Spleen (tissue), 11 donors: ENCODE data around the gene KLHL8. TPM values are rescaled to one million over a fixed set of nuclear protein-coding genes. Genes with fewer than 3 reads are reported as not detected.

Source experiments
- DNase-seq: peaks from one replicate; pipeline ENCODE4 v3.0.0-alpha.2; 2020
- H3K27ac ChIP-seq, 8 donors: fragments of 200-600 bp; sonication (generic) in 7 of 8; 1 replicate in 4 of 8; 2 replicates in 4 of 8; pipeline versions ENCODE4 v1.5.0 to v1.8.0; 2016 to 2021; ENCODE audit warnings: inconsistent platforms in 4 of 8, mild to moderate bottlenecking in 4 of 8, moderate library complexity in 1 of 8
- H3K27me3 ChIP-seq, 7 donors: fragments of 200-600 bp; sonication (generic) in 6 of 7; replicated peaks in 1 of 7; 1 replicate in 4 of 7; 2 replicates in 3 of 7; pipeline versions ENCODE4 v1.5.0 to v1.8.0; 2016 to 2021; ENCODE audit warnings: inconsistent platforms in 3 of 7, mild to moderate bottlenecking in 1 of 7
- H3K36me3 ChIP-seq, 6 donors: fragments of 200-600 bp; sonication (generic) in 5 of 6; 1 replicate in 4 of 6; 2 replicates in 2 of 6; pipeline versions ENCODE4 v1.5.0 to v1.8.0; 2016 to 2021; ENCODE audit warnings: inconsistent platforms in 2 of 6
- H3K4me1 ChIP-seq, 6 donors: fragments of 200-600 bp; sonication (generic) in 5 of 6; 1 replicate in 3 of 6; 2 replicates in 3 of 6; pipeline versions ENCODE4 v1.5.0 to v1.8.0; 2016 to 2021; ENCODE audit warnings: inconsistent platforms in 3 of 6
- H3K4me3 ChIP-seq, 8 donors: fragments of 200-600 bp; sonication (generic) in 7 of 8; 1 replicate in 4 of 8; 2 replicates in 4 of 8; pipeline versions ENCODE4 v1.5.0 to v1.8.0; 2016 to 2021; ENCODE audit warnings: inconsistent platforms in 4 of 8, mild to moderate bottlenecking in 4 of 8, moderate library complexity in 2 of 8
- H3K9me3 ChIP-seq, 8 donors: fragments of 200-600 bp; sonication (generic) in 7 of 8; 1 replicate in 4 of 8; 2 replicates in 4 of 8; pipeline versions ENCODE4 v1.5.0 to v1.8.0; 2016 to 2021; ENCODE audit warnings: inconsistent platforms in 4 of 8
- POLR2A ChIP-seq, 3 donors: fragments of 450-650 bp; IDR thresholded peaks; one replicate each; pipeline ENCODE4 v1.5.1; 2017; ENCODE audit warnings: antibody characterized with exemption in 3 of 3, mild to moderate bottlenecking in 1 of 3
- POLR2AphosphoS5 ChIP-seq, 3 donors: sonication (generic); formaldehyde crosslinking; IDR thresholded peaks; one replicate each; pipeline ENCODE4 v1.5.1; 2017; ENCODE audit warnings: antibody characterized with exemption in 3 of 3
- WGBS, 5 donors: extraction: QIAGEN DNeasy Blood & Tissue Kit in 3 of 5; methylation state at CpG; one replicate each; pipeline versions ENCODE4 v1.1.5 to v1.1.7; 2013 to 2018; 5-methylcytosine and 5-hydroxymethylcytosine counted together
- intact Hi-C: fragments of 100-400 bp; cut with DNase I; formaldehyde crosslinking; loops from one replicate; pipeline ENCODE4 v1.15.0; 2023; ENCODE audit warnings: low total_unique reads
- polyA plus RNA-seq, 3 donors: library from polyadenylated mRNA; stranded (reverse); fragments of 200-250 nt; gene quantifications; one replicate each; pipeline ENCODE4 v1.2.1, GENCODE V29; 2013
- total RNA-seq, 7 donors: library from RNA; depleted of rRNA in 3 of 7; stranded (reverse); fragments of >200 nt in 3 of 7; fragmentation: NEBNext Ultra II Directional in 4 of 7; extraction: Animal tissue kit (Norgen Biotek cat#: 25700) in 4 of 7; gene quantifications; one replicate each; pipeline versions ENCODE4 v1.1.0 to v1.2.1, GENCODE V29; 2016 to 2021
- TF ChIP-seq, protein P1 (sequence below), 11 experiments: fragments of 200-600 bp in 7 of 11; fragments of 450-650 bp in 4 of 11; sonication (generic) in 4 of 11; IDR thresholded peaks in 8 of 11; conservative IDR thresholded peaks in 3 of 11; 1 replicate in 7 of 11; 2 replicates in 4 of 11; pipeline versions ENCODE4 v1.4.0 to v1.8.0; 2016 to 2021; ENCODE audit warnings: antibody characterized with exemption in 11 of 11, inconsistent platforms in 4 of 11, mild to moderate bottlenecking in 1 of 11
- donor health status: healthy with polysubstance abuse.
- donor health status: DM: no; HTN: no; CAD: no; lungs with moderate emphysema.
- donor health status: DM: no; HTN: no; CAD: no.
- donor health status: Bipolar disorder and iron deficiency.
- donor health status: healthy.
- donor health status: DM: no; HTN: no; CAD: no.
- donor health status: DM: yes; HTN: yes; CAD: no.

KLHL8 gene
- total and polyA plus RNA-seq, 10 donors = 2.6 to 17.6 (median 15.0) TPM

DNA sequence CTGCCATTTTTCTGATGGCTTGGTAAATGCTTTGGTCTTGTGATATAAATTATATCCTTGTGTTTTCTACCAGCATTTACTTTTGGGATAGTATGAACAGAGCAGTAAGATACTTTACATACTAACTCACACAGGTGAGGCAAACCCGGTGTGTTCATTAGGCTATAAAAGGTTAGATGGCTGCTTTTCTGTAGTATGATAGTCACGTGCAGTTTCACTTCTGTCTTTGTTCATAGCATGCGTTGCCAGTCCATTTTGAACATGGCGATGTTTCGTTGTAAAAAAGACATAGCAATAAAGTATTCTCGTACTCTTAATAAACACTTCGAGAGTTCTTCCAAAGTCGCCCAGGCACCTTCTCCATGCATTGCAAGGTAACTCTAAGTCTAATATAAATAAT, 88.4 kb downstream of the KLHL8 start:
- 88 to 92% (median 88%) methylated on average over 8 of the region's 8 CpGs for WGBS, 5 donors
- Histone ChIP-seq H3K4me3 (no peak overlapping the region), H3K27me3 (no peaks in the 10 kb centered on the region), H3K9me3 (no peaks in the 10 kb centered on the region), H3K36me3 (peaks cover 0 to 100% (median 96%) of the 10 kb centered on the region in 6 donors), H3K27ac (no peak overlapping the region), H3K4me1 (no peaks in the 10 kb centered on the region)
- no peak for DNase-seq
- TF ChIP-seq, protein P1, sequence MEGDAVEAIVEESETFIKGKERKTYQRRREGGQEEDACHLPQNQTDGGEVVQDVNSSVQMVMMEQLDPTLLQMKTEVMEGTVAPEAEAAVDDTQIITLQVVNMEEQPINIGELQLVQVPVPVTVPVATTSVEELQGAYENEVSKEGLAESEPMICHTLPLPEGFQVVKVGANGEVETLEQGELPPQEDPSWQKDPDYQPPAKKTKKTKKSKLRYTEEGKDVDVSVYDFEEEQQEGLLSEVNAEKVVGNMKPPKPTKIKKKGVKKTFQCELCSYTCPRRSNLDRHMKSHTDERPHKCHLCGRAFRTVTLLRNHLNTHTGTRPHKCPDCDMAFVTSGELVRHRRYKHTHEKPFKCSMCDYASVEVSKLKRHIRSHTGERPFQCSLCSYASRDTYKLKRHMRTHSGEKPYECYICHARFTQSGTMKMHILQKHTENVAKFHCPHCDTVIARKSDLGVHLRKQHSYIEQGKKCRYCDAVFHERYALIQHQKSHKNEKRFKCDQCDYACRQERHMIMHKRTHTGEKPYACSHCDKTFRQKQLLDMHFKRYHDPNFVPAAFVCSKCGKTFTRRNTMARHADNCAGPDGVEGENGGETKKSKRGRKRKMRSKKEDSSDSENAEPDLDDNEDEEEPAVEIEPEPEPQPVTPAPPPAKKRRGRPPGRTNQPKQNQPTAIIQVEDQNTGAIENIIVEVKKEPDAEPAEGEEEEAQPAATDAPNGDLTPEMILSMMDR (IDR thresholded peaks at IDR 0.05 in 8 of 11, conservative IDR thresholded peaks at IDR 0.05 in 3 of 11) = no peak
- no peak for TF ChIP-seq POLR2A (IDR thresholded peaks at IDR 0.05)
- TF ChIP-seq POLR2AphosphoS5 (IDR thresholded peaks at IDR 0.05) = no peak
- intact Hi-C loops = no loop called here

DNA sequence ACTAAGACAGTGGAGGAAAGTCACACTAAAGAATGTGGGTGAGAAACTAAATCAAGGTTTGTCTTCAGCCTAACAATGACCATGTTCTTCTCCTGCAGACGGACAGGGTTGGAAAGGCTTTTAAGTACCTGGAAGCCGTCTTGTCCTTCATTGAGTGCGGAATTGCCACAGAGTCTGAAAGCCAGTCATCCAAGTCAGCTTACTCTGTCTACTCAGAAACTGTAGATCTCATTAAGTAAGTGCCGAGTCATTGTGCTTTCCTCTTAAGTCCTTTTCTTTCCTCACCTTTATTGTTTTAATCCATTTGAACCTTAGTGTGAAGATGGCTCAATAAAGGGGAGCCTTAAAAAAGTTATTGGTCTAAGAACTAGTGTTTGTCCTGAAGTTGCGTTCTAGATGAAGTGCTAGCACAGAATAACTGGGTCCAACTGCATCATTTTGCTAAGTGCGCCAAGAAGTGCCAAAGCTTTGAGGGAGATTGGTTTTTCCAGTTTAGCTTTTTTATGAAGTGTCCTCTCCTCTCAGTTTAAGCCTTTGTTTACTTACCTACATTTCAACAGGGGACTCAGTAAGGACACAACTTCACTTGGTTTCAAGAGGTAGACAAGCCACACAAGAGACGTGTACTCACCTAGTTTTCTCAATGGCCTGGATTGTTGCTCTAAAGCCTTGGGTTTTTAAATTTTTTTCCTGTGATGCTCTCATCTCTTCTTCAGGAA, 89.3 kb downstream of the KLHL8 start:
- Histone ChIP-seq H3K27me3 (no peaks in the 10 kb centered on the region), H3K9me3 (no peaks in the 10 kb centered on the region), H3K36me3 (peaks cover 3 to 100% (median 96%) of the 10 kb centered on the region in 6 donors), H3K4me3 (no peak overlapping the region), H3K4me1 (no peaks in the 10 kb centered on the region), H3K27ac (no peak overlapping the region)
- WGBS, 5 donors = 90 to 98% (median 96%) methylated on average over 7 of the region's 7 CpGs
- DNase-seq = no peak
- intact Hi-C loops = no loop called here
- TF ChIP-seq POLR2AphosphoS5 (IDR thresholded peaks at IDR 0.05) = no peak
- no peak for TF ChIP-seq POLR2A (IDR thresholded peaks at IDR 0.05)
- TF ChIP-seq, protein P1 (IDR thresholded peaks at IDR 0.05 in 8 of 11, conservative IDR thresholded peaks at IDR 0.05 in 3 of 11) = no peak

DNA sequence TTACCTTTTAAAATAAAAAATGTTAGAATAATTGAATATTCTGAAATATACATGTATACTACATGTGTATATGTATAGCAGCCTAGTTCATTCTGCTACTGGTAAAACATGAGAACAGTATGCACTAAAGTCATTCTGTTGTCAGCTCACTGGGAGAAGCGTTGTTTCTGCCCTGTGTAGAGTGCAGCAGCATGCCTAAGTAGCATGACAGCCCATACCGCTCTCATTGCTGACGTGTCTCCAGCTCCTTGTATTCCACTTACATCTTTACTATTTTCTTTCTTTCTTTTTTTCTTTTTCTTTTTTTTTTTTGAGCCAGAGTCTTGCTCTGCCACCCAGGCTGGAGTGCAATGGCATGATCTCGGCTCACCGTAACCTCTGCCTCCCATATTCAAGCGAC, 90.7 kb downstream of the KLHL8 start:
- H3K27ac ChIP-seq = no peak overlapping the region
- TF ChIP-seq POLR2AphosphoS5 (IDR thresholded peaks at IDR 0.05) (no peak), POLR2A (IDR thresholded peaks at IDR 0.05) (no peak)
- TF ChIP-seq, protein P1 (IDR thresholded peaks at IDR 0.05 in 8 of 11, conservative IDR thresholded peaks at IDR 0.05 in 3 of 11) = no peak
- DNase-seq = no peak
- intact Hi-C loops = no loop called here
- no peaks in the 10 kb centered on the region for H3K27me3 ChIP-seq
- no peak overlapping the region for H3K4me3 ChIP-seq
- 96 to 99% (median 98%) methylated on average over 6 of the region's 6 CpGs for WGBS, 5 donors
- H3K36me3 ChIP-seq = peaks cover 6 to 100% (median 96%) of the 10 kb centered on the region in 6 donors
- no peaks in the 10 kb centered on the region for H3K9me3 ChIP-seq
- no peaks in the 10 kb centered on the region for H3K4me1 ChIP-seq

DNA sequence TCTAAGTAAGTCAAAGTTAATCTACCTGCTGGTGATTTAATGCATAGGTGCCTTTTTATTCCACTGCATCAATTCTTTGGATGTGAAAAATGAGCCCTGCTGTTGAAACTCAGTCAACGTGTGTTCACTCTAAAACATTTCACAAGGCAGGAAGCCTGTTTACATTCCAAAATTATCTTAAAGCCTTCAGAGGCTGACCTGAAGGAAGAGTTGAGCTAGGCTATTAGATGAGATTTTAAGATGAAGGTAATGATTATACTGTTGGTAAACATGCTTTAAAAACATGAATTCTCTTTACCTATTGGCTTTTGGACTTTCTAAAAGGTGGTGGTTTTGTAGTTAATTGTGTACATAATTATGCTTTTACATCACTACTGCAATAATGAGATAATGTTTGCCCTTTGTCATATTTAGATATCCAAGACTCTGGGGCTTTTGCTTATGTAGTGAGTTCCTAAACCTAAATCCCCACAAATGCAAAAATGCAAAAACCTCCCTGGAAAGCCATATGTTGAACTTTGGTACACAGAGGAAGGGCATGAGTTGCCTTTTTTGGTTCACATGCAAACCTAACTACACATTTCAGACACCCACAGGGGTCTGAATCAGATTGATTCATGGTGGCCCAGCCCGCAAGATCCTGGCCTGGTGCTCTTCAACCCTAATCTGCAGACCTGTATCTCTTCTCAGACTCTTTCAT, 92.3 kb downstream of the KLHL8 start:
- no peak for DNase-seq
- Histone ChIP-seq H3K27me3 (no peaks in the 10 kb centered on the region), H3K9me3 (no peaks in the 10 kb centered on the region), H3K4me1 (no peaks in the 10 kb centered on the region), H3K36me3 (peaks cover 6 to 100% (median 83%) of the 10 kb centered on the region in 6 donors), H3K4me3 (no peak overlapping the region), H3K27ac (no peak overlapping the region)
- intact Hi-C loops = no loop called here
- 67 to 90% (median 88%) methylated on average over 2 of the region's 2 CpGs for WGBS, 5 donors
- TF ChIP-seq POLR2AphosphoS5 (IDR thresholded peaks at IDR 0.05) (no peak), POLR2A (IDR thresholded peaks at IDR 0.05) (no peak)
- TF ChIP-seq, protein P1 (IDR thresholded peaks at IDR 0.05 in 8 of 11, conservative IDR thresholded peaks at IDR 0.05 in 3 of 11) = no peak
